GM12801 (cell line): ENCODE measurements around the gene ALG3.

Experiments
- CTCF ChIP-seq: IDR thresholded peaks from one replicate; pipeline ENCODE4 v1.5.1; 2011; ENCODE audit warnings: control low read depth; ENCODE audit not compliant: insufficient read length; ENCODE audit errors: extremely low read depth

Gene ALG3

GRCh38 chr3:184237211-184237610 is 11.6 kb downstream of the ALG3 start:
- TF ChIP-seq CTCF, result no peak

GRCh38 chr3:184236636-184237035 is 12.1 kb downstream of the ALG3 start:
- no peak for TF ChIP-seq CTCF

GRCh38 chr3:184236033-184236410 is 12.7 kb downstream of the ALG3 start:
- no peak for TF ChIP-seq CTCF

GRCh38 chr3:184235381-184236032 is 13.3 kb downstream of the ALG3 start:
- no peak for TF ChIP-seq CTCF

- TF ChIP-seq CTCF, result no peak
Measured at GRCh38 chr3:184234671-184235380, 13.9 kb downstream of the ALG3 start.

- TF ChIP-seq CTCF, result no peak
Measured at GRCh38 chr3:184234224-184234623, 14.5 kb downstream of the ALG3 start.

- no peak for TF ChIP-seq CTCF
Measured at GRCh38 chr3:184233127-184233843, 15.5 kb downstream of the ALG3 start.
